HEK293T (cell line): ENCODE data around the gene ADPRHL1.

Source experiments
- CTCF ChIA-PET: fragments of 350-600 bp; formaldehyde crosslinking; extraction: SDS; loops from one replicate; lab custom pipeline; 2021; ENCODE audit warnings: antibody characterized with exemption, inconsistent platforms; lab: Yijun Ruan, JAX
- POLR2A ChIA-PET: fragments of 350-600 bp; formaldehyde crosslinking; extraction: SDS; loops from one replicate; lab custom pipeline; 2020; ENCODE audit warnings: antibody characterized with exemption, inconsistent platforms; lab: Yijun Ruan, JAX
- DNase-seq: peaks from one replicate; pipeline ENCODE4 v3.0.0; 2012; ENCODE audit warnings: mixed read lengths; ENCODE audit errors: extremely low spot score
- ARNT ChIP-seq: fragments of 450-650 bp; IDR thresholded peaks from 2 replicates; pipeline ENCODE4 v1.6.1; 2017; ENCODE audit warnings: mild to moderate bottlenecking
- BHLHE40 ChIP-seq: fragments of 450-650 bp; IDR thresholded peaks from 2 replicates; pipeline ENCODE4 v1.6.1; 2016; ENCODE audit warnings: mild to moderate bottlenecking, moderate library complexity, borderline replicate concordance
- CTBP1 ChIP-seq: fragments of 450-650 bp; IDR thresholded peaks from 2 replicates; pipeline ENCODE4 v1.6.1; 2016; ENCODE audit warnings: borderline replicate concordance
- ELF4 ChIP-seq: fragments of 450-650 bp; IDR thresholded peaks from 2 replicates; pipeline ENCODE4 v1.6.1; 2017; ENCODE audit warnings: antibody characterized with exemption
- FOXA1 ChIP-seq: fragments of 450-650 bp; IDR thresholded peaks from 2 replicates; pipeline ENCODE4 v1.6.1; 2016; ENCODE audit warnings: mild to moderate bottlenecking
- FOXK2 ChIP-seq: fragments of 450-650 bp; IDR thresholded peaks from 2 replicates; pipeline ENCODE4 v1.6.1; 2016; ENCODE audit warnings: mild to moderate bottlenecking
- FOXM1 ChIP-seq: fragments of 450-650 bp; IDR thresholded peaks from 2 replicates; pipeline ENCODE4 v1.6.1; 2017; ENCODE audit warnings: mild to moderate bottlenecking, borderline replicate concordance
- HDGF ChIP-seq: fragments of 450-650 bp; IDR thresholded peaks from 2 replicates; pipeline ENCODE4 v1.6.1; 2017; ENCODE audit warnings: antibody characterized with exemption, borderline replicate concordance
- L3MBTL2 ChIP-seq: fragments of 450-650 bp; conservative IDR thresholded peaks from 2 replicates; pipeline ENCODE4 v1.6.1; 2016; ENCODE audit warnings: mild to moderate bottlenecking
- LEF1 ChIP-seq: fragments of 450-650 bp; IDR thresholded peaks from 2 replicates; pipeline ENCODE4 v1.6.1; 2017; ENCODE audit warnings: mild to moderate bottlenecking, borderline replicate concordance
- NFRKB ChIP-seq: fragments of 450-650 bp; IDR thresholded peaks from 2 replicates; pipeline ENCODE4 v1.6.1; 2016; ENCODE audit warnings: mild to moderate bottlenecking, moderate library complexity
- SP1 ChIP-seq: fragments of 450-650 bp; IDR thresholded peaks from 2 replicates; pipeline ENCODE4 v1.6.1; 2017
- SUZ12 ChIP-seq: fragments of 450-650 bp; IDR thresholded peaks from 2 replicates; pipeline ENCODE4 v1.6.1; 2016; ENCODE audit warnings: mild to moderate bottlenecking
- TARDBP ChIP-seq: fragments of 450-650 bp; IDR thresholded peaks from 2 replicates; pipeline ENCODE4 v1.6.1; 2016
- ZNF384 ChIP-seq: fragments of 450-650 bp; IDR thresholded peaks from 2 replicates; pipeline ENCODE4 v1.6.1; 2016
- TF ChIP-seq, protein P1 (sequence below): fragments of 450-650 bp; IDR thresholded peaks from 2 replicates; pipeline ENCODE4 v1.6.1; 2016

ADPRHL1 gene

DNA sequence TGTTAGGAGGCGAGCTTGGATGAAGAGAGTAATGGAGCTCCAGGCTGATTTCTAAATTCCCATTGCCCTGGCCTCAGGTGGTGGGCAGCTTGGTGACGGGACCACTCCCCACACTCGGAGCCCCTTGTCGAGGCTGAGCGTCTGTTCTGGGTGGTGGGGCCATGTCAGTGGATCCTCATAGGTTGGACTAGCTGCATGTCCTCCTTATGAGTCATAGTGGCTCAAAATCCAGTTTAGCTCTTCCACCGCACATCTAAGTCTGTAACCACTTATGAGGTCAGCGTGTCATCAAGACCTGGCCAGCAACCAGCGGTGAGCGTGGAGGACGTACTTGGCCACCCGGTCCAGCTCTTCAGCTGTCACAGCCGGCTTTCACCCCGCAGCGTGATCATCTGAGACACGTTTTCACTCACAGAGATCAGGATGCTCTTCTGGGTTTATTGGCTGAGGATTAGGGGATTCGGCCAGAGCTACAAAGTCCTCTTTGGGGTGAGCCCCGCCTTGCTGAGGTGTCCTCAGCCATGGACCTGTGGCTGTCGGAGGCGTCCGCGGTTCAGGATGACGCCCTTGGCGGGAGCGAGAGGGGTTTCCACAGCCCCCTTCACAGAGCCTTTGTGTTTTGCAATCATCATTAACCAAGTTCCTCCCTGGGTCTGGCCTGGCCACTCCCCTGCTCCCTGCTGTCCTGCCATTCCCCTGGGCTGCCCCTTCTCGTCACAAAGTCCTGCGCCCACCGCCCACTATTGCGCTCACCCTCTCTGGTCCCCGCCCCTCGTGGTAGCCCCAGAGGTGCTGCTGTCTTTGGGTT is 41.9 kb downstream of the ADPRHL1 start:
- TF ChIP-seq FOXK2 (no peak), FOXA1 (no peak), ELF4 (no peak), SUZ12 (no peak), ARNT (no peak), ZNF384 (no peak), CTBP1 (no peak), TARDBP (no peak), NFRKB (no peak), FOXM1 (no peak), L3MBTL2 (no peak)
- no peak for DNase-seq
- ChIA-PET CTCF (no interaction called here), POLR2A (interaction anchor here (1.4 kb wide), 1 partner anchor 119 kb away, joined by 6 read pairs; no protein-coding TSS in a partner anchor)

- ChIA-PET POLR2A (interaction anchor here (1.4 kb wide), 1 partner anchor 119 kb away, joined by 6 read pairs; no protein-coding TSS in a partner anchor), CTCF (no interaction called here)
- DNase-seq = no peak
- no peak for TF ChIP-seq CTBP1
- no peak for TF ChIP-seq FOXM1
- TF ChIP-seq, protein P1, sequence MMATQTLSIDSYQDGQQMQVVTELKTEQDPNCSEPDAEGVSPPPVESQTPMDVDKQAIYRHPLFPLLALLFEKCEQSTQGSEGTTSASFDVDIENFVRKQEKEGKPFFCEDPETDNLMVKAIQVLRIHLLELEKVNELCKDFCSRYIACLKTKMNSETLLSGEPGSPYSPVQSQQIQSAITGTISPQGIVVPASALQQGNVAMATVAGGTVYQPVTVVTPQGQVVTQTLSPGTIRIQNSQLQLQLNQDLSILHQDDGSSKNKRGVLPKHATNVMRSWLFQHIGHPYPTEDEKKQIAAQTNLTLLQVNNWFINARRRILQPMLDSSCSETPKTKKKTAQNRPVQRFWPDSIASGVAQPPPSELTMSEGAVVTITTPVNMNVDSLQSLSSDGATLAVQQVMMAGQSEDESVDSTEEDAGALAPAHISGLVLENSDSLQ = no peak
These were observed 42.7 kb downstream of the ADPRHL1 start for GRCh38 chr13:113410472-113411201.

DNA sequence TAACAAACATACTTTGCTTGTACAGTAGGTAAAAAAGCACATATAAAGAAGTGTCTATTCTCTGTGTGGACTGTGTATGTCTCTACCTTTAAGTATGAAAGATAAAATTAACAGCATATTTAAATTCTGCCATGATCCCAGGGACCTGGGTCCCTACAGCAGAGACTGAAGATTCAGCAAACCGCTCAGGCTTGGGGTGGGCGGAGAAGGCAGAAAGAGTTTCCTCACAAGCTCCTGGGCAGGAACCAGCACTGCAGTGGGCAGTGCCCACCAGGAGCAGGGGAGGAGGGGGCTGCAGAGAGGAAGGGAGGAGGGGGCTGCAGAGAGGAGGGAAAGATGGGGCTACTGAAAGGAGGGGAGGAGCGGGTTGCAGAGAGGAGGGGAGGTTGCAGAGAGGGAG is 44.7 kb downstream of the ADPRHL1 start:
- ChIA-PET POLR2A (no interaction called here), CTCF (no interaction called here)
- no peak for DNase-seq
- TF ChIP-seq ARNT (no peak), FOXK2 (no peak), FOXM1 (no peak), CTBP1 (no peak), ZNF384 (no peak), FOXA1 (no peak), SP1 (no peak), NFRKB (no peak)

DNA sequence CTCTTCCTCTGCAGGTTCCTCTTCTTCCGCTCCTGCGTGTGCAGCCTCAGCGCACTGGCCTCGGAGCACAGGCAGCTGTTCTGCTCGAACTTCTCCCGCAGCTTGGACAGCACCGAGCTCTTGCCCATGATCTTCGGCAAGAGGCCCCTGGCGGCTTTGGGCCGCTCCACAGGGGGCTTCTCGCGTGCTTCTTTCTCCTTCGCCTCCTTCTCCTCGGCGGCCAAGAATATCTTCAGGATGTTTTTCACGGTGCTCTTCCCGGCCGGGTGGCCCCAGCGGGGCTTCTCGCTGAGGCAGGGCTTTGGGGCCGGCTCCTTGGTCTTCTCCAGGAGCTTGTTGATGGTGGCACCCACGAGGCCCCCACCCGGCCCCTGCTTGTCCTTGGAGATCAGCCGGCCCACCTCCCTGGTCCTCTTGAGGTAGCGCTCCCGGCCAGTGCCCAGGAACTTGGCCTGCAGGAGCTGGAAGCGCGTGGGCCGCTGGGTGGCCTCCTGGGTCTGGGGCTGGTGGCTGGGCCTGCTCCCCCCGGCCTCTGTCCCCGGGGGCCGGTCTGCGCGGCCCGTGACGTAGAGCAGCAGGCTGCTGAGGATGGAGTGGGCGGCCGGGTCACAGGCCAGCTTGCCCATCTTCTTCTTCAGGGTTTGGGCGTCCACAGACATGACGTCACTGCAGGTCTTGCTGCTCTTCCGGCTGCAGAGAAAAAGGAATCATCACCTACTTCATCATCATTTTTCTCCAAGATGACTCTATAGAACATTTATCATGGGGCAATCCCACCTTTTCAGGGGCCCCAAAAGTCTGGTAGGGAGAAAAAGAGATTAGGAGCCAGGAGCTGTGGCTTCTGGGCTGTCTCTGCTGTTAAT is 45.5 kb downstream of the ADPRHL1 start:
- CTCF ChIA-PET = no interaction called here
- TF ChIP-seq HDGF = no peak
- TF ChIP-seq BHLHE40 = no peak
- no peak for TF ChIP-seq ZNF384
- no peak for TF ChIP-seq CTBP1
- TF ChIP-seq ARNT = no peak
- TF ChIP-seq SUZ12 = no peak
- TF ChIP-seq FOXK2 = no peak
- TF ChIP-seq LEF1 = no peak
- TF ChIP-seq, protein P1 = no peak
- TF ChIP-seq NFRKB = no peak
- no peak for TF ChIP-seq TARDBP
- TF ChIP-seq FOXA1 = no peak
- no peak for TF ChIP-seq ELF4
- no peak for TF ChIP-seq L3MBTL2
- DNase-seq = no peak
- POLR2A ChIA-PET = no interaction called here

DNA sequence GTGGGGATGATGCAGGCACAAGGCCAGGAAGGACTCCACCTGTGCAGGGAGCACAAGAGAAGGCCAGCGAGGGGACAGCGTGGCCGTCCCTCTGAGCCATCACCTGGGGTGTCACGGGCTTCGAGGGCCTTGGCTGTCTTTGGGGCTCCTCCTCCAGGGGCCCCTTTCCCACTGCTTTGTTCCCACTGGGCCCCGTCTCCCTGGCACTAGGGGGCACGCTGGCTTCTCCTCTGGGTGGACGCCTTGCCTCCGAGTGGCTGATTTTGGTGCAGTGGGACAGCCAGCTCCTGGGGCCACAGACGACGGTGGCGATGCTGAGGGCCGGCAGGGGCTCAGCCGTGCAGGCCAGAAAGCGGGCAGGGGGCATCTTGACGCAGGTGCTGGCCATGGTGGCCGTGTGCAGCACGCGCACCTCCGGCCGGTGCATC is 46.2 kb downstream of the ADPRHL1 start:
- TF ChIP-seq CTBP1 = no peak
- TF ChIP-seq FOXA1 = no peak
- TF ChIP-seq ZNF384 = no peak
- TF ChIP-seq BHLHE40 = no peak
- TF ChIP-seq, protein P1 = no peak
- no peak for TF ChIP-seq ARNT
- no peak for TF ChIP-seq SP1
- TF ChIP-seq FOXM1 = no peak
- POLR2A ChIA-PET = no interaction called here
- DNase-seq = no peak
- CTCF ChIA-PET = no interaction called here
